ENCODE results near the gene ZBED1.

- TF ChIP-seq POLR2AphosphoS5 (IDR thresholded peaks at IDR 0.05; ENCODE audit: low read depth, low read length) = no peak
- no peak for TF ChIP-seq TAF1 (IDR thresholded peaks at IDR 0.05; ENCODE audit: borderline replicate concordance, insufficient read depth, low read length)
Observed at GRCh38 chrX:2492531-2493218, 8.1 kb downstream of the ZBED1 start.
